NT2/D1 (cell line): Measurements from ENCODE around the gene HTR2A.
A peak's percentile ranks its signal among the peaks of the same experiment; 100 is the strongest.

Experiments
- DNase-seq: peaks from one replicate; pipeline ENCODE4 v3.0.0-alpha.2; 2011; ENCODE audit warnings: low read depth, low spot score
- H3K27me3 ChIP-seq: 2 replicates; pipeline ENCODE4 v1.6.0; 2011; ENCODE audit warnings: mild to moderate bottlenecking; ENCODE audit not compliant: insufficient read length, insufficient read depth
- H3K36me3 ChIP-seq: 2 replicates; pipeline ENCODE4 v1.6.1; 2011; ENCODE audit warnings: mild to moderate bottlenecking, low read length, mixed read lengths; ENCODE audit not compliant: insufficient read depth, insufficient read length
- H3K4me1 ChIP-seq: 2 replicates; pipeline ENCODE4 v1.5.1; 2011; ENCODE audit not compliant: insufficient read depth, insufficient read length
- H3K4me3 ChIP-seq: 2 replicates; pipeline ENCODE4 v1.5.1; 2011; ENCODE audit warnings: low read depth; ENCODE audit not compliant: insufficient read length
- H3K9ac ChIP-seq: 2 replicates; pipeline ENCODE4 v1.6.0; 2011; ENCODE audit warnings: low read depth; ENCODE audit not compliant: insufficient read length
- H3K9me3 ChIP-seq: 2 replicates; pipeline ENCODE4 v1.5.1; 2011; ENCODE audit warnings: mild to moderate bottlenecking, low read length; ENCODE audit not compliant: insufficient read depth
- SUZ12 ChIP-seq: IDR thresholded peaks from 2 replicates; pipeline ENCODE4 v1.6.1; 2011; ENCODE audit not compliant: insufficient read length, insufficient read depth; ENCODE audit errors: extremely low read depth
- YY1 ChIP-seq: IDR thresholded peaks from 2 replicates; pipeline ENCODE4 v1.6.1; 2011; ENCODE audit not compliant: insufficient read length, insufficient read depth
- ZNF274 ChIP-seq: IDR thresholded peaks from 2 replicates; pipeline ENCODE4 v1.6.1; 2011; ENCODE audit warnings: mild to moderate bottlenecking, low read depth, low read length

Gene HTR2A

DNA sequence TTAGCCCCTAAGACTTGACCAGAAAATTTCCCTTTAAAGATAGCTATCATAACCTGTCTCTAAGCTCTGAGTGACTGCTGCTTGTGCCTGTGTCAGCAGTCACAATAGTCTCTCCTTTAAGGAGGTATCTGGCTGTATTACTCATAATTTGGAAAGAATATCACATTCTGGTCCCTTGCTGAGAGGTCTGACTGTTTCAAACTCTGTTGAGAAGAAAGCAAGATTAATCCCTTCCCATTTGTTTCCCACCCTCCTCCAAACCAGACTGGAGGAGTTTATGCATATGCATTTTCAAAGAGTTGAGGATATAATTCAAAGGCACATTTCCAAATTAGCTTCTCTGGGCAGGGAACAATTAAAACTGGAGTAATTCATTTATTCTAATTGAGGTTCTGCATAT lies 2.3 kb downstream of the HTR2A start:
- no peak for DNase-seq
- peak overlapping the region; percentile 67 for H3K9ac ChIP-seq
- TF ChIP-seq YY1 (no peak), ZNF274 (no peak), SUZ12 (no peak)
- no peaks in the 10 kb centered on the region for H3K36me3 ChIP-seq
- H3K4me1 ChIP-seq = no peaks in the 10 kb centered on the region
- no peaks in the 10 kb centered on the region for H3K9me3 ChIP-seq
- peaks cover 9% of the 10 kb centered on the region for H3K27me3 ChIP-seq
- no peak overlapping the region for H3K4me3 ChIP-seq

DNA sequence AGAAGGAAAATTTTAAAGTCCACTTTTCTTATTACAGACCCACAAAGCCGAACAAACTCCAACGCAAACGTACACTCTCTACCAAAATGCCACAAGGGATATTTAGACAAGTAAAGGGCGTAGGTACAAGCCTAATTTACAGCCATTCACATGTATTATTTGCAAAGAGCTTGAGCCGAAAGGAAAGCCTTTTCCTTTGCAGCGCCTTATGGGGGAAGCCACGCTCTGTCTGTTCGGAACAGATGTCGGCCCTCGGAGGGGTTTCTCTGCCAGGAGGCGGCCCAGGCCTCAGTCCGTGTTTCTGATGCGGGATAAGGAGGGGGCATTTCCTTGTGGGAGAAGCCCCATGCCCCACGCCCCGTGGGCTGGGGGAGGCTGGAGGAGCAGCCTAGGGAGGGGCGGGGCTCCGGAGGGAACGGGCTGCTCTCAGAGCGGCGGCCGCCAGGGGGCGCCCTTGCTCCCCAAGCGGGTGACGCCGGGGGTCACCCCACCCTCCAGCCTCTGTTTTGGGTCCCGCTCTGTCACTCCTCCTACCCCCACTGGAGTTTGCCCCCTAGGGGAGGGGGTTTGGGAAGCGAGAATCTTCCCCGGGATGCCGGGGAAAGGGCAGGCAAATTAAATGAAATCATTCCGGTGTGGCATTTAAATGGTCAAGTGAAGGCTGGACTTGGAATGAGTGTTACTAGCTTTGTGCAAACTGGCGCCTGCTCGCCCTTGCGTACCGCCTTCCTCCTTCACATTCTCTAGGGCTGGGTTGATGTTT lies 2.9 kb downstream of the HTR2A start:
- Histone ChIP-seq H3K4me1 (no peaks in the 10 kb centered on the region), H3K27me3 (peaks cover 9% of the 10 kb centered on the region), H3K9ac (peak overlapping the region; percentile 67), H3K9me3 (no peaks in the 10 kb centered on the region), H3K36me3 (no peaks in the 10 kb centered on the region), H3K4me3 (peak overlapping the region; percentile 15)
- no peak for DNase-seq
- no peak for TF ChIP-seq YY1
- TF ChIP-seq ZNF274 = no peak
- no peak for TF ChIP-seq SUZ12

DNA sequence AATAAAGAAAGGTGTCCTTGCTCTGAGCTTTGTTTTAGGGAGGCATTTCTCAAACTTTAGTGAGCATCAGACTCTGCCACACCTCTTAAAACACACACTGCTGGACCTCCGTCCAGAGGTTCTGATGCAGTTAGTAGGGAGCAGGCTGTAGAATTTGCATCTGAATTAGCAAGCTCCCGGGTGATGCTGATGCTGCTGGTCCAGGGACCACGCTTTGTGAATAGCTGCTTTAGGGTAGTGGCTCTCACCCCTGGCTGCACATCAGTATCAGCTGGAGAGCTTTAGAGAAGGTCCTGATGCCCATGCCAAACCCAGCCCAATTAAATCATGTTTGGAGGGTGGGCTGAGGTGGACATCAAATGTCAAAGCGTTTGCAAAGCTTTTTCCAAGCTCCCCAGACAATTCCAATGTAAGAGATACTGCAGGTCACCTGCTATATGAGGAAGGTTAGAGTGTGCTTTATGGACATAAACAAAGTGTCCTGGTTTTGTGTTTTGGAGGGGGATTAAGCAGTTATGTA lies 3.6 kb downstream of the HTR2A start:
- Histone ChIP-seq H3K27me3 (peaks cover 9% of the 10 kb centered on the region), H3K36me3 (no peaks in the 10 kb centered on the region), H3K9ac (no peak overlapping the region), H3K4me1 (no peaks in the 10 kb centered on the region), H3K4me3 (no peak overlapping the region), H3K9me3 (no peaks in the 10 kb centered on the region)
- DNase-seq = no peak
- TF ChIP-seq YY1 (no peak), ZNF274 (no peak), SUZ12 (no peak)

DNA sequence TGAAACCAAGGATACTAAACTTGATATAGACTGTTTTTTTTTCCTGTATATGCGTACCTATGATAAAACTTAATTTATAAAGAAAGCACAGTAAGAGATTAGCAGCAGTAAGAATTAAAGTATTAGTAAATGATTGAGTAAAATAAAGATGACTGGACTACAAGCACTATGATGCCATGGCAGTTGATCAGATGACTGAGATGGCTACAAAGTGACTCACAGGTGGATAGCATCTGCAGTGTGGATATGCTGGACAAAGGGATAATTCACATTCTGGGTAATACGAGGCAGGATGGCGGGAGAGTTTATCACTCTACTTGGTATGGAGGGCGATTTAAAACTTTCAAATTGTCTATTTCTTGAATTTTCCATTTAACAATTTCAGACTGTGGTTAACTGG lies 11.8 kb downstream of the HTR2A start:
- Histone ChIP-seq H3K27me3 (no peaks in the 10 kb centered on the region), H3K4me1 (no peaks in the 10 kb centered on the region), H3K9me3 (no peaks in the 10 kb centered on the region), H3K36me3 (no peaks in the 10 kb centered on the region), H3K9ac (no peak overlapping the region), H3K4me3 (no peak overlapping the region)
- no peak for DNase-seq
- no peak for TF ChIP-seq SUZ12
- TF ChIP-seq YY1 = no peak
- TF ChIP-seq ZNF274 = no peak

DNA sequence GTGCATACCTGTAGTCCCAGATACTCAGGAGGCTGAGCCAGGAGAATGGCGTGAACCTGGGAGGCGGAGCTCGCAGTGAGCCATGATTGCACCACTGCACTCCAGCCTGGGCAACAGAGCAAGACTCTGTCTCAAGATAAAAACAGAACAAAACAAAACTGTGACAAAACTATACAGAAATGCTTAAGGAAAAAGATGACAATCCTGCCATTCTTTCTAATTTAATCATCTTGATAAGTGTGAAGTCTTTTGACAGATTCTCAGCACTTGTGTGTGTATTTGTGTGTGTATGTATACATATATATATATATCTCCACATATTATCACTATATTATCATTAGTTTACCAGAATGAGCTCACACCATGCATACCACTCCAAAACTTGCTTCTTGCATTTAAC lies 12.3 kb downstream of the HTR2A start:
- TF ChIP-seq SUZ12 (no peak), ZNF274 (no peak), YY1 (no peak)
- Histone ChIP-seq H3K9ac (no peak overlapping the region), H3K4me1 (no peaks in the 10 kb centered on the region), H3K36me3 (no peaks in the 10 kb centered on the region), H3K27me3 (no peaks in the 10 kb centered on the region), H3K4me3 (no peak overlapping the region), H3K9me3 (no peaks in the 10 kb centered on the region)
- DNase-seq = no peak

DNA sequence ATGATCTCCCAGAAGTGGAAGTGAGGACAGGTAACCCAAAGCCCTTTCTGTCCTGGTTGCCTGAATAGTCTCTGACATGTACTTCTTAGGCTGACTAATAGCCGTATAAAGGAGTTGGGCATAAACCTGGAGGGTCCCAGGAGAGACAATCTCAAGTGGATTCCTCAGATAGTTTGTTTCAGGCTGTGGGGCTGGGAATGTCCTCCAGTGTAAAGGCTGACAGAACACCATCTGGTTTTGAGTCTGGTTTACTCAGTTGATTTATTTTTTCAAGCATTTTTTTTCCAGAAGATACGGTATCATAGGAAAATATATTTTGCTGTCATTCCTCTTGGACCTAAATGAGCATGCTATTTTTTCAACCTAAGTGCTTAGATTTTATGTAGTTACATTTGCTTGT lies 15.2 kb downstream of the HTR2A start:
- DNase-seq = no peak
- no peaks in the 10 kb centered on the region for H3K9me3 ChIP-seq

DNA sequence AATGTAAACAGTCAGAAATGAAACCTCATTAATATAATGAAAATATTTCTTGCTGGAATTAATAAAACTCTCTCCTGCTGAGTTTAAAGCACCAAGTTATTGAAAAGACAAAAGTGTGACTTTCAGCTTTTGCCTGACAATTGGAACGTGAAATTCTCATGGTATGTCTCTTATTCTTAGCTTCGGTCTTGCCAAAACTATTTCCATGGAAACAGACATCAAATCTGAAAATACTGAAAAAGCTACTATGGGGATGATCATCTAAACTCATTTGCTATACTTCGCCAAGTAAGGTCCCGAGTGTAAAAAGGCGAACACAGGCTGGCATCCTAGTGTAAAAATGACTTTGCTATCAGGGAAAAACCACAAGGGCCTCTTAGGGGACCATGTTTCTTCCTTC lies 22.8 kb downstream of the HTR2A start:
- no peaks in the 10 kb centered on the region for H3K36me3 ChIP-seq
- H3K9ac ChIP-seq = no peak overlapping the region
- no peak overlapping the region for H3K4me3 ChIP-seq
- DNase-seq = no peak
- H3K4me1 ChIP-seq = no peaks in the 10 kb centered on the region
- no peaks in the 10 kb centered on the region for H3K27me3 ChIP-seq
- TF ChIP-seq SUZ12 (no peak), YY1 (no peak), ZNF274 (no peak)
- H3K9me3 ChIP-seq = no peaks in the 10 kb centered on the region

More for the DNA sequence above, 15.2 kb downstream of the HTR2A start:
- Histone ChIP-seq H3K4me3 (no peak overlapping the region), H3K36me3 (no peaks in the 10 kb centered on the region), H3K9ac (no peak overlapping the region), H3K4me1 (no peaks in the 10 kb centered on the region), H3K27me3 (no peaks in the 10 kb centered on the region)
- TF ChIP-seq ZNF274 = no peak
